Measurements from ENCODE around the gene SERTAD1.

DNA sequence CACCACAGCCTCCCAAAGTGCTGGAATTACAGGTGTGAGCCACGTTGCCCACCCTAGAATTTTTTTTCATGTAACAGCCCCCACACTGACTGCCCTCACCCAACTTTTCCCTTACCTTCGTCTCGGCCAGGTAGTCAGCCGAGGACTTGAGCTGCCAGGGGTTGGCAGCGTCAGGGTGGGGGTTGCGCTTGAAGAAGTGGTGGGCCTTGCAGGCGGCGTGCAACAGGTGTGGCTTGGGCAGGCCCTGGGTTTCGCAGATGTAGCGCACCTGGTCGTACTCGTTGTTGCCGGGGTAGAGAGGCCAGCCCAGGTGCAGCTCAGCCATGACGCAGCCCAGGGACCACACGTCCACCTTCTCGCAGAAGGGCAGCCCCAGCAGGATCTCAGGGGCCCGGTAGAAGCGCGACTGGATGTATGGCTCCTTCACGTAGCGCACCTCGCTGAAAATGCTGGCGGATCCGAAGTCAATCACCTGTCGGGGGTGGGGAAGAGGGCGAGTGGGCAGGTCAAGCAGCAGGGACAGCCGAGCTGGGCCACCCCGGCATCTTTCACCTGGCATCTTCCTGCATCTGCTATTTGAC is 42.0 kb downstream of the SERTAD1 start:
- TF ChIP-seq POLR2AphosphoS5 (IDR thresholded peaks at IDR 0.05) = peak in 1 of 3 donors; percentile 25
- TF ChIP-seq, protein P1, sequence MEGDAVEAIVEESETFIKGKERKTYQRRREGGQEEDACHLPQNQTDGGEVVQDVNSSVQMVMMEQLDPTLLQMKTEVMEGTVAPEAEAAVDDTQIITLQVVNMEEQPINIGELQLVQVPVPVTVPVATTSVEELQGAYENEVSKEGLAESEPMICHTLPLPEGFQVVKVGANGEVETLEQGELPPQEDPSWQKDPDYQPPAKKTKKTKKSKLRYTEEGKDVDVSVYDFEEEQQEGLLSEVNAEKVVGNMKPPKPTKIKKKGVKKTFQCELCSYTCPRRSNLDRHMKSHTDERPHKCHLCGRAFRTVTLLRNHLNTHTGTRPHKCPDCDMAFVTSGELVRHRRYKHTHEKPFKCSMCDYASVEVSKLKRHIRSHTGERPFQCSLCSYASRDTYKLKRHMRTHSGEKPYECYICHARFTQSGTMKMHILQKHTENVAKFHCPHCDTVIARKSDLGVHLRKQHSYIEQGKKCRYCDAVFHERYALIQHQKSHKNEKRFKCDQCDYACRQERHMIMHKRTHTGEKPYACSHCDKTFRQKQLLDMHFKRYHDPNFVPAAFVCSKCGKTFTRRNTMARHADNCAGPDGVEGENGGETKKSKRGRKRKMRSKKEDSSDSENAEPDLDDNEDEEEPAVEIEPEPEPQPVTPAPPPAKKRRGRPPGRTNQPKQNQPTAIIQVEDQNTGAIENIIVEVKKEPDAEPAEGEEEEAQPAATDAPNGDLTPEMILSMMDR (IDR thresholded peaks at IDR 0.05 in 8 of 11, conservative IDR thresholded peaks at IDR 0.05 in 3 of 11) = no peak
